HG03066 (cell line): ENCODE data around the gene DSCAM.
"Not testable (repeated sequence)": the region's sequence is repeated elsewhere in the genome, so short reads cannot be mapped to it uniquely, and the experiment has no call there.

Experiments used
- ATAC-seq: cut with Tn5 transposase; IDR thresholded peaks from one replicate; pipeline ENCODE4 v1.9.1; 2021; ENCODE audit warnings: low read depth; ENCODE audit not compliant: unreplicated experiment

Gene DSCAM

DNA sequence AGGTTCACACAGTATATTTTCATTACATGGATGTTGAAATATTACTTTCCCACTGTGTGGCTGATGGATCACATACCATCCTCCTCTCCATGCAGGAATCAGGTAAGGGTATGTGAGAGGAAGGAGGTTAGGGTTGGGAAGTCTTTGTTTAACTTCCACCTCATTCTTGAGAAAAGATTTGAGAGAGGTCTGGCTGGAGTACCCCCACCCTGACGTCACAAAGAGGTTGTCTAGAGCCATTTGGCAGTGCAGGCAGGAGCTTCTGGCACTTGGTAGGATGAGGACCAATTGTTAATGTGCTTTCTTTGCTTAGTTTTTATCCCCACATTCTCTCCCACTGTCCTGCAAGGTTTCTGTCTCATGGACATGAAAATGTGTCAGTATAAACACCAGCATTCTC is 356.6 kb downstream of the DSCAM start:
- no peak for ATAC-seq

DNA sequence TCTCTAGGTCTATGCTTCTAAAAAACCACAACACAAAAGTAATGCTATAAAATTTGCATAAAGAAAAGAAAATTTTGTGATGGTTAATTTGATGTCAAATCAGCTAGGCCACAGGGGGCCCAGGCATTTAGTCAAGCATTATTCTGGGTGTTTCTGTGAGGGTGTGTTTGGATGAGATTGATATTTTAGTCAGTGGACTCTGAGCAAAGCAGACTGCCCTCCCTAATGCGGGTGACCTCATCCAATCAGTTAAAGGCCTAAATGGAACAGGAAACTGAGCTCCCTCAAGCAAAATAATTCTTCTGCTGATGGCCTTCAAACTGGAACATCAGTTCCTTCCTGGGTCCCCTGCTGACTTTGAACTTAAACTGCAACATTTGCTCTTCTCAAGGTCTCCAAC is 358.0 kb downstream of the DSCAM start:
- no peak for ATAC-seq

DNA sequence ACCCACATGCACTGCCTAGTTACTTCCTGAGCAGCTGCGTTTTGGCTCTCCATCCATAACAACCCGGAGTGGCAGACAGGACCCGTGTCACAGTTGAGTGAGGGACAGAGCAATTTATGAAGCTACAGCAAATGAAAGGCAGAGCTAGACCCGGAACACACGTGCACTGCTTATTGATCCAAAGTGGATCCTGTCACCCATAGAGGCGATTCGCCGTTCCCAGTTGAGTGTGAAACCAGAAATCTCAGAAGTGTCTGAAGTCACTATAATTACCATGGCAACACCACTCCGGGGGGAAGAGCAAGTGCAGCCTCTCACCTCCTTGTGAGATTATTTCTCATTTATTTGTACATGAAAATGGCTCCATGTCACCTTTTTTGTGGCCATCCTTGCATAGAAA is 365.2 kb downstream of the DSCAM start:
- ATAC-seq, result no peak

DNA sequence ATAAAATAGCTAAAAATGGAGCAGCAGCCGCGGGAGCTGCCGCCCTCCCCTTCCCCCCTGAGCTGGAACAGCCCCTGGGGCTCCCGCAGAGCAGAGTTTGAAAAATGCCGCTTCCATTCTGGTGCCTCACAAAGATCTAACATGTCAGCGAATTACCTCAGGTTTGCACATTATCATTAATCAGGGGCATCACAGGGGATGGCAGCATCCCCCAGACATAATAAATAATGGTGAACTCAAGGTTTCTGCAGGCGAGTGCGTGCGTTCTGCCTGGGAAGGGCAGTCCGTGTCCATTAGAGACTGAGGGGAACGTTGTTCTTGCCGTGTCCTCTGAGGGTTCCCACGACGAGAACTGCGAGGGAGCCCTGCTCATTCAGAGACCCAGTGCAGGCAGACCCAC is 372.4 kb downstream of the DSCAM start:
- ATAC-seq, result no peak

DNA sequence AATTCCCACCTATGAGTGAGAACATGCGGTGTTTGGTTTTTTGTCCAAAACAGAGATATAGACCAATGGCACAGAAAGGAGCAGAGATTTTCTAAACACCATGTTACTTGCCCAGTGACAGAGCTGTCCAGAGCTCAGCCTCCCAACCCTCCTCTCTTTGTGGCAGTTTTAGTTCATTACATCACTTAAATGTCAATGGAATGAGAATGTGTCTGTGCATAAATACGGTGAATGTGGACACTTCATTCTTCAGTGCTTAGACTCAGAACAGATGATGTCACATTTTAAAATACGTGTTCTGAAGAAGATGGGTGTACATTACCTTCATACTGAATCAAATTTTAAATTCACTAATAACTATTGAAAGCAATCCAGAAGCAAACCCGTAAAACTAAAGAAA is 374.9 kb downstream of the DSCAM start:
- no peak for ATAC-seq

DNA sequence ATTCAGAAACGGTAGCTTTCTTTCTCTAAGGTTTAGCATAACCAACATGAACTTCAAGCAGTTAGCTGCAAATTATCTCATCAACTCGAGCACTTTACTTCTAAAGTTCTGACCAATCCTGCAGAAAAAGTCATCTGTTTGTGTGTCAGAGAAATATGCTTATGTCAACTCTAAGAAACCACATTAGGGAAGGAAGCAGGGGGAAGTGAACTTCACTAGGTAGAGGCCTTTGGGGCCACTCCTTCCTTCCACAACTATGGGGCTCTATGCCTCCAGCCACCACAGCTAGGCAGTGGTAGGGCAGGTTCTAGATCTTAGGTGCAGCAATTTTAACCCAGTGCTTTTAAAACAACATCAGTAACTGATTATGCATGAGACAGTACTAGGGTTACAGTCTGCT is 375.9 kb downstream of the DSCAM start:
- ATAC-seq, result no peak

DNA sequence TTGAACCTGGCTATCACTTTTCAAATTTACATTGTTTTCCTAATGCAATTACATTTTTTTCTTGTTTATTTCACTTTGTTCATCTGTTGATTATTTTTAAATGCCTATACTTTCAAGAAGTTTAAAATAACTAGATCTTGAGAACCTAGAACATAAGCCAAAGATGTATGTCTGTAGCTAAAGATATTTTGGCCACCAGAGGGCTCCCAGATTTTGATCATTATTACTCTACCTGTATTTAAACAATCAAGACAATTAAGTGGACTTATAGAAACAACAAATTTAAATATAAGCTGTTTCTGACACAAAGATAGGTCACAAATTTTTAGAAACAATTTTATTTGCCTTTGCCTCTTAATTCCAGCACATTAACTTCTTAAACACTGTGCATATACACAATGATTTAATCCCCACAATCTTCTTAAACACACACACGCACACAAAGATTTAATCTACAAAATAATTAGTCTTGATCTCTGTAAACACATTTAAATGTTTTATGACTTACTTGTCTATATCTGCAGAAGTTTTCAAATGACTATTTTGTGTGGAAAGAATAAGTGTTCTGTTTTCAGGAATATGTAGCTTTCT is 380.0 kb downstream of the DSCAM start:
- no peak for ATAC-seq

DNA sequence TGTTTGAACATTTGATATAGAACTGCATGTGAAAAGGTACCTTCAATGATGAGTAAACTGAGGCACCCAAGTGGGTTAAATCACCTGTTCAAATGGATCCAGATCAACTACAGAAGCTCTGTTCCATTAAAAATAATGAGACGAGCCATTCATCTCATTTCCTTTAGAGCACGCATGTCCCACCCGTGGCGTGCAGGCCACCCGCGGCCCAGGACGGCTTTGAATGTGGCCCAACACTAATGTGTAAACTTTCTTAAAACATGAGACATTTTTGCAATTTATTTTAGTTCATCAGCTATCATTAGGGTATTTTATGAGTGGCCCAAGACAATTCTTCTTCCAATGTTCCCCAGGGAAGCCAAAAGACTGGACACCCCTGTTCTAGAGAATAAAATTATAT is 381.6 kb downstream of the DSCAM start:
- no peak for ATAC-seq

DNA sequence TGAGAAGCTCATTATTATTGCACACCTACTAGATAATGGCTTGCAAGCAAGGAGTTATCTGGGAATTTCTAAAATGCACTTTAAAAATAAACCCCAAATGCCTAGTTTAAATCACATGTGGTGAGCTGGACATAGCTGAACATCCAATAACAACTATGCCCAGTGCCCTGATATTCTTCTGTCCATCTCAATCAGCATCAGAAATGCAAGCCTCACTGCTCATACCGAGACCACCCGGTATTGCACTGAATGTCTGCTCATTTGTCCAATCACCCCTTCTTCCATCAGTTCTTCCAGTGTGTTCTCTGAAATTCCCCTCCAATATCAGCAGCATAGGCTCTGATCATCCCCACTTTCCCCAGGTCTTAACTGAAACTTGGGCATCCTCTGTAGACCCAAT is 383.8 kb downstream of the DSCAM start:
- ATAC-seq, result no peak

DNA sequence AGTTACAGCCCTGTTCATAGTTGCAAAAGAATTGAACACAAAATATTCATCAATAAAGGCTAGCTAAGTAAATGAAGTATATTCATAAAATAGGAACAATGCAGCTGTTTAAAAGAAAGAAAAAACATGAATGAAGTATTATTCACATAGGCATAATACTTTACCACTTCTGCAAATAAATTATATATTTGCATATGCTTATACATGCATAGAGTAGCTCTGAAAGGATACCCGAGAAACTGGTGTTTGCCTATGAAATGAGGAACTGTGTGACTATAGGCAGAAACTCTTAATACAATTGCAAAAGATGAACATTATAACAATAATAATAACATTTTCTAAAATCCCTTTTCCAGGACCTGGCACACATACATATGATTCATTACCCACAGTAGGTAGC is 385.9 kb downstream of the DSCAM start:
- no peak for ATAC-seq

DNA sequence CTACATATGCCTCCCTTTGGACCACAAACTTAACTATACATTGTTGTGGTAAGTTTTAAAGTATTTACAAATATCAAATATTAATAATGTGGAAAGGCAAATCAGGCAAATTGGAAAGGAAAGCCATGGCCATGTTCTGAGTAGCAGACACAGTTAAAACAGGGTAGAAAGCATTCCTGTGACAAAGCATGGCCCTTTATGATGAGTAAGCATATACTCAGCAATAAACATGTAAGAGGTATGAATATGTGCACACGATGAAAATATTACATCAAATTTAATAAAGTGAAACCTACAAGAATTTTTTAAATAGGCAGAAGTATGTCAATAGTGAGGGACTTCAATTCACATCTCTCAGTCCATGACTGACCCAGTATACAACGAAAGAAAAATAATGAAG is 389.2 kb downstream of the DSCAM start:
- no peak for ATAC-seq

DNA sequence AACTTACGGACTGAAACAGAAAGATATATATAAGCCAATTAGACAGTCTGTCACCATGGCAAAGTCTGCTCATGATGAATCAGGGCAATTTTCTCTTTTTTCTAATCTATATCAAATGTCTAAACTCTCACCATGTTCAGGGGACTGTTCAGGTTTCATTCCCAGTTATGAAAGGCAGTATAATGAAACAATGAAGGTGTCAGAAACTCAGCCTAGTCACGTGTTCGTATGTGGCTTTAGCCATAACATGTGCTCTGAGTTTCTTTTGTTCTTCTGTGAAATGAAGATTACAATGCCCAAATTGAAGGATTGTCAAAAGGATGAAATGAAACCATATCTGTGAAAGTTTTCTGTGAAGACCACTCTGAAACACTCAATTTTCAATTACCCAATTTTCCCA is 392.9 kb downstream of the DSCAM start:
- ATAC-seq, result no peak

DNA sequence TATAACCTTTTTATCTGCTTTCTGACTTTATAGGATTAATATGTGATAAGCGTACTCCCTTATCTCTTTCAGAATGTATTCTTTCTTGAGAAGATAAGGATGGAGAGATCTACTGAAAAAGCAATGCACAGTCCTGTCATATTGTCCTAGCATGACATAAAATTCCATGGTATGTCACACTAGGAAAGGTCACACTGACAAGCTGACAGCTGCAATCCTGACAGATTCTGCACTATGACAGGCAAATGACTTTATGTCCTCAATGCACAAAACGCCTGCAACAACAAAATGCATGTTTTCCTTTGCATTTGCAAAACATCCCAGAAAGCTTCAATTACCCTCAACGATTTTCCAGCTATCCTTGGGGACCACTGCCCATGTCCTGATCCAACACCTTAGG is 393.8 kb downstream of the DSCAM start:
- ATAC-seq, result no peak

DNA sequence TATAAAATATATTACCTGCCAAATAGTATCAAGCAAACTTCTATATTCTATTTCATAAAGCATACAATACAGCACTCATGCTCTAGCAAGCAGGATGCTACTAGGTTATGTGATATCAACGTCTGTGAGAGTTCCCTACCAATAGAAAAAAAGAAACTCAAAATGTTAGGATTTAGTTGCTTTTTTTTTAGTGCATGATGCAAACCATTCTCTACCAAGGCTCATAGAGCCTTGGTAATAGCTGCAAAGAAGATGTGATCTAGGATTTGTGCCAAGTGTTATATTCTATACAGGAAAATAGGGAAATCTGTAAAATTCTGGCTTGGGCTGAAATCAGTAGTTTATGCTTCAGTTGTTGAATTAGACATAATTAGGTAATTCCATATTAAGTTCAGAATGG is 394.4 kb downstream of the DSCAM start:
- ATAC-seq, result no peak

DNA sequence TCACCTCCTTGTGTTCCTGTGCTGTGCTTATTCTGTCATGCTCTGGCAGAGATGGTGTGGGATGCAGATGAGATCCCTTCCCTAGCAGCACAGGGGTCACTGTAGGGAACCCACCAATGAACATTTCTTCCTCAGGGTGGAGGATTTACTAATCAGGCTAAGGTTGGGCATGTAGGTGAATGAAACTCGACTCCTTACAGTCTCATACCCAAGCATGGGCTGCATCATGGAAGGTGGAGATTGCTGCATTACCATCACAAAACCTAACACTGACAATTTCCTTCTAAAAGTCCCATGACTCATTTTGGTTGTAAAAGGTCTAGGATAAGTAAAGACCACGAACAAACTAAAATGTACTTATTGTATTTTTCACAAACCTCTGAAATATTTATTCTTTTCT is 399.9 kb downstream of the DSCAM start:
- no peak for ATAC-seq

DNA sequence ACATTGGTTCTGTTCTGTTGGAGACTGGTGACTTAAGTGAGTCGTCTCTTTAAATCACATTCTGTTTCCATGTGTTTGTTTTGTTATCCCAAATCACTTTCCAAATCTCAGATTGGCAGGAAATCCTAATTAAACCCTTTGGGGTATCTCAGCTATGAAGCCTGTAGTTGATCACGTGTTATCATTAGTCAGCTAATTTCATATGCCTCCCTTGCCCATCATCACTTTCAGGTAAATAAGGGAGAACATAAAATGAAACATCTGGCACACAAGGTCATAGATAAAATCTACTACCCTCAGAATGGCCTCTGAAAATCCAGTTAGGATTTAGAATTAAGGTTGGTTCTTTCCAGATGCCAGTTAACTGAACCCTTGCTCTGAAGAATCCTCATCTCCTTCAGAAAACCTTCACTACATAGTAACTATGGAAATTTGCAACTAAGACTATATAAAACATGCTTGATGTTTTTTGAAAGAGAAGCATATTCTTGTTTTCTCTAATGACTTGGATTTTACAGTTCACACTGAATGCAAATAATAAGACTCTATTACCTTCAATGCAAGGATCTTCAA is 401.5 kb downstream of the DSCAM start:
- no peak for ATAC-seq

DNA sequence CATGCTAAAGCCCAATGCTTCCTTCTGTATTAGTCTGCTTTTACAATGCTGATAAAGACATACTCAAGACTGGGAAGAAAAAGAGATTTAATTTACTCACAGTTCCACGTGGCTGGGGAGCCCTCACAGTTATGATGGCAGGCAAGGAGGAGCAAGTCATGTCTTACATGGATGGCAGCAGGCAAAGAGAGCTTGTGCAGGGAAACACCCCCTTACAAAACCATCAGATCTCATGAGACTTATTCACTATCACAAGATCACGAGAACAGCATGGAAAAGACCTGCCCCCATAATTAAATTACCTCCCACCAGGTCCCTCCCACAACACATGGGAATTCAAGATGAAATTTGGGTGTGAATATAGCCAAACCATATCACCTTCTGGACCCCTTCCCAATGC is 407.4 kb downstream of the DSCAM start:
- not testable (repeated sequence) for ATAC-seq

DNA sequence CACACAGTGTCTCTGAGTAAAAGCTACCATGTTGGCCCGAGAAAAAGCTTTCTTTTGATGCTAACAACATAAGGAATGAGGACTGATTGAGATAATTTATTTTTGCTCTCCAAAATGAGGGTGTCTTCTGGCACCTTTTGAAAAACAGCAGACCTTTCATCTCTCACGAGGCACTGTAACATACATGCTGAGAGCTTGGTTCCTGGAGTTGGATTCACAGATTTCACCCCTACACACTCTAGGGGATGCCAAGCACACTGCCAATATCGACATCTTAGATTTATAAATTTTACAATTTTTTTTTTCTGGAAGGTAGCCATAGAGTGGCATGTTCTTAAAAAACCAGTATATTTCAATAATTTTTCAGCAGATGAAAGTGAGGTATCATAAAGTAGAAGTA is 408.3 kb downstream of the DSCAM start:
- no peak for ATAC-seq

DNA sequence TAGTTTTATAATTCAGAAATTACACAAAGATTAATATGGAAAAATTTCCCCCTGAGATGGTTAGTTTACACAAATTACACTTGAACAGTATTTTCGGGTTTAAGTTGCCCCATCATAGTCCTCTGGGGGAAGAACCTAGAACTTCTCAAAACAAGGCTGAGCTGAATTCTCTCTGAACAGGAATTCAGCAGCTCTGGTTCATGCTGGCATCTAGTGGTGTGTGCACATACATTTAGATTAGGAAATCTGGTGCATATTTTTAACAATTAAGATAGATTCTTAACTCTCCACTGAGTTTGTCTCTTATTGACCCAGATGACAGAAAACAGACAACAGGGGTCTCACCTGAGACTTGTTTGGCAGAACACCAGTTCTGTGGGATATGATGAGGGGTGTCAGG is 410.7 kb downstream of the DSCAM start:
- ATAC-seq, result no peak

DNA sequence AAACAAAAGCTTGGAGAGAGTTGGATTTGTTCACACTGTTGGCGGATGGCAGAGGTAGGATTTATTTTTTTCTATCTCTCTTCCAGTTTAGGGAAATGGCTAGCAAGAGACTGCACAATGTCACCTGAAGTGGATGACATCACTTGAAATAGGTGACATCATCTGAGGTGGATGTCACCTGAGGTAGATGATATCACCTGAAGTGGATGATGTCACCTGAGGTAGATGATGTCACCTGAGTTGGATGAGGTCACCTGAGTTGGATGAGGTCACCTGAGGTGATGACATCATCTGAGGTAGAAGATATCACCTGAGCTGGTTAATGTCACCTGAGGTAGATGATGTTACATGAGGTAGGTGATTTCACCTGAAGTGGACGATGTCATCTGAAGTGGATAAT is 413.4 kb downstream of the DSCAM start:
- ATAC-seq, result no peak

DNA sequence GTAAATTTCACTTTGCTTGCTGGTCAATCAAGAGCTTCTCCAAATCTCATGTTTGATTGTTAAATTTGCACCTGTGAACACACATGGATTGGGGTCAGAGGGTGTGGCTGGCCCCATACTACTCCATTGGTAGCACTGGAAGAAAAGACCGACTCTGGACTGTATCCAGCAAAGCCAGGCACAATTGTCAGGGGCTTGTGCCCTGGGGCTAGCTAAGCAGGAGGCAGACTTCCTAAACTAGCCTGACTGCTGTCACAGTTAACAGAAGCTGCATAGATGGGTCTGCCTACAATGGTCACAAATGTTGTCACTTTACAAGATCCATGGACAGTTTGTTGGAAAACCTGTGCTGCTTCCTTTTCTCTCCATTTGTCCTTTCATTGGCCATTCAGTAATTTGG is 421.0 kb downstream of the DSCAM start:
- no peak for ATAC-seq

DNA sequence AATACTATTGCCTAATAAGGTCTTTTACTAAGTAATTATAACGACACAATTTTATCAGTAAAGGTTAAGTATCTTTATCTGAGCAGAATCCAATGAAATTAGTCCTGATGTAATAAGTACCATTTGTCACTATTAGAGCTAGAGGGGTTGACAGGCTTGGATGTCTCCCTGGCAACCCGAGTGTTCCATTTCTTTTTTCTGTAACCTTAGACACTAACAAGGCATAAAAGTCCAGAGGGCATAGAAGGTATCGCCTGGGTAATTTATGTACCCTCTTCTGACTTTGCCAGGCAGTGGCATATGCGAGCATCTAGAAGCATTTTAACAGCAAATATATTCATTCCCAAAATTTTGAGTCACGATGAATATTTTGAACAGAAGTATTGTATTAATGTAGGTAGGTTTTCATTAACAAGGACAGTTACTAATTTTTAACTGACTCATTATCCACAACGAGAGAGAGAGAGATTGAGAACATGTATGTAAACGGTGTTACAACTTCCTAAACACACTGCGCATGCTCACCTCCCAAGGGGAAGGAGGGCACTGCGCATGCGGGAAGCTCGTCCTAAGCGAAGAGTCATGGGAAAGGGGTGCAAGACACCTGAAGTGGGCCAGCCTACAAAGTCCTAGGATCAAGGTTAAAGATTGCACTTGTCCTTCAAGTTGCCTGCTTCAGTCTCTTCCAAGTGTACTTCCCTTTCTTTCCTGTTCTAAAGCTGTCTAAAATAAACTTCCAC is 423.9 kb downstream of the DSCAM start:
- no peak for ATAC-seq
